ENCODE measurements around the gene FAM3A.

Gene FAM3A

GRCh38 chrX:154458954-154459778, 56.9 kb downstream of the FAM3A start:
- DNase-seq: peak in 1 of 6 experiments; percentile 19

GRCh38 chrX:154458116-154458953, 57.7 kb downstream of the FAM3A start, which contains the start of gene PLXNA3:
Gene PLXNA3, plus strand, starts transcription at chrX:154458281. Its CDS starts 1,903 bp downstream, at chrX:154460184.
- DNase-seq: peak; percentile 36 to 70 (median 59)

GRCh38 chrX:154457491-154458115, 58.4 kb downstream of the FAM3A start:
- peak in 5 of 6 experiments; percentile 36 to 70 (median 51) for DNase-seq

Data from stimulated activated naive CD4-positive, alpha-beta T cell (primary cell).